CD4-positive, alpha-beta T cell (primary cell): ENCODE measurements around the gene NUP50. TPM values are rescaled to one million over a fixed set of nuclear protein-coding genes. Genes with fewer than 3 reads are reported as not detected.

Experiments
- ATAC-seq: fragments of 200-7000 bp; cut with Tn5 transposase; one replicate; pipeline ENCODE4 v1.10.0; 2022; ENCODE audit warnings: mild to moderate bottlenecking; ENCODE audit not compliant: poor library complexity
- CTCF ChIA-PET: fragments of 350-600 bp; sonication (Branson Sonifier 250); formaldehyde crosslinking; loops from one replicate; lab custom pipeline; 2021; ENCODE audit warnings: antibody characterized with exemption, inconsistent platforms; lab: Charles Lee
- POLR2A ChIA-PET: fragments of 350-600 bp; sonication (Branson Sonifier 250); formaldehyde crosslinking; loops from one replicate; lab custom pipeline; 2021; ENCODE audit warnings: antibody characterized with exemption, inconsistent platforms; lab: Charles Lee
- DNase-seq, 14 experiments: peaks; one replicate each; pipeline ENCODE4 v3.0.0-alpha.2; 2013 to 2020; ENCODE audit warnings: mixed read lengths in 2 of 14
- H3K27ac ChIP-seq, 2 donors: one replicate each; pipeline versions ENCODE4 v1.5.1 to v1.7.0; 2013; ENCODE audit warnings: low read length in 2 of 2, low read depth in 1 of 2, mild to moderate bottlenecking in 1 of 2
- H3K27me3 ChIP-seq, 2 experiments: 1 replicate in 1 of 2; 2 replicates in 1 of 2; pipeline versions ENCODE4 v1.6.1 to v1.7.0; 2013; ENCODE audit warnings: low read length in 2 of 2, control low read depth in 1 of 2, mild to moderate bottlenecking in 1 of 2, moderate library complexity in 1 of 2; ENCODE audit not compliant: insufficient read depth in 2 of 2, control insufficient read depth in 1 of 2
- H3K36me3 ChIP-seq: one replicate; pipeline ENCODE4 v1.6.1; 2013; ENCODE audit warnings: low read length, control low read depth; ENCODE audit not compliant: insufficient read depth
- H3K4me1 ChIP-seq: one replicate; pipeline ENCODE4 v1.6.1; 2013; ENCODE audit warnings: low read length, control low read depth; ENCODE audit not compliant: insufficient read depth
- H3K4me3 ChIP-seq: one replicate; pipeline ENCODE4 v1.5.1; 2013; ENCODE audit warnings: mild to moderate bottlenecking, low read length, moderate library complexity
- H3K9me3 ChIP-seq, 2 experiments: 1 replicate in 1 of 2; 2 replicates in 1 of 2; pipeline versions ENCODE4 v1.6.1 to v1.7.0; 2013; ENCODE audit warnings: low read length in 2 of 2, mild to moderate bottlenecking in 2 of 2, control low read depth in 1 of 2, moderate library complexity in 1 of 2; ENCODE audit not compliant: control insufficient read depth in 1 of 2, insufficient read depth in 1 of 2
- H3K27ac Mint-ChIP-seq: one replicate; pipeline ENCODE4 v1.8.0; 2020; ENCODE audit warnings: mixed read lengths
- H3K27me3 Mint-ChIP-seq: one replicate; pipeline ENCODE4 v1.8.0; 2021; ENCODE audit warnings: mixed read lengths
- H3K36me3 Mint-ChIP-seq: one replicate; pipeline ENCODE4 v1.8.0; 2021; ENCODE audit warnings: low read depth, mixed read lengths
- H3K4me1 Mint-ChIP-seq: one replicate; pipeline ENCODE4 v1.8.0; 2021; ENCODE audit warnings: low read depth, mixed read lengths
- H3K4me3 Mint-ChIP-seq: one replicate; pipeline ENCODE4 v1.8.0; 2020; ENCODE audit warnings: mild to moderate bottlenecking, mixed read lengths
- H3K9me3 Mint-ChIP-seq: one replicate; pipeline ENCODE4 v1.8.0; 2020; ENCODE audit warnings: mixed read lengths
- CTCF ChIP-seq: fragments of 200-600 bp; IDR thresholded peaks from one replicate; pipeline ENCODE4 v1.8.0; 2022; ENCODE audit warnings: antibody characterized with exemption, mild to moderate bottlenecking
- intact Hi-C, 2 experiments: fragments of 100-400 bp; cut with DNase I in 1 of 2; cut with micrococcal nuclease in 1 of 2; formaldehyde crosslinking; loops; one replicate each; pipeline versions ENCODE4 v1.15.1 to v1.9.0; 2023 to 2025; cut with DNase I, micrococcal nuclease
- total RNA-seq, 174 experiments: library from RNA in 2 of 174; stranded (reverse) in 2 of 174; gene quantifications; one replicate each; pipeline ENCODE4 v1.2.3 and lab custom pipeline; 2021 to 2026

The NUP50 gene
- total RNA-seq, 2 experiments from 2014 or later = 141 TPM

GRCh38 chr22:45129703-45130524 lies 33.8 kb upstream of the NUP50 start:
- Mint-ChIP-seq H3K27ac (peak overlapping the region; percentile 58), H3K4me1 (peaks cover 23% of the 10 kb centered on the region), H3K36me3 (peaks cover 27% of the 10 kb centered on the region), H3K4me3 (peak overlapping the region; percentile 7), H3K27me3 (no peaks in the 10 kb centered on the region), H3K9me3 (peaks cover 7% of the 10 kb centered on the region)
- TF ChIP-seq CTCF = no peak
- Histone ChIP-seq H3K4me3 (peak overlapping the region; percentile 24), H3K36me3 (peaks cover 14% of the 10 kb centered on the region), H3K9me3 (peaks cover 5 to 12% of the 10 kb centered on the region in 2 experiments), H3K27ac (peak overlapping the region in 1 of 2 donors; percentile 36), H3K27me3 (no peaks in the 10 kb centered on the region), H3K4me1 (peaks cover 12% of the 10 kb centered on the region)
- DNase-seq = peak in 3 of 14 experiments; percentile 17 to 53 (median 30)
- intact Hi-C loops = no loop called here
- ChIA-PET CTCF (interaction anchor here (1.2 kb wide), 1 partner anchor 8 kb away, joined by 3 read pairs; no protein-coding TSS in a partner anchor), POLR2A (interaction anchor here (0.8 to 1.5 kb wide), 2 partner anchors 34 to 43 kb away, joined by 3 to 8 read pairs; partner anchors contain the start of gene NUP50)
- peak; percentile 43 for ATAC-seq

DNA sequence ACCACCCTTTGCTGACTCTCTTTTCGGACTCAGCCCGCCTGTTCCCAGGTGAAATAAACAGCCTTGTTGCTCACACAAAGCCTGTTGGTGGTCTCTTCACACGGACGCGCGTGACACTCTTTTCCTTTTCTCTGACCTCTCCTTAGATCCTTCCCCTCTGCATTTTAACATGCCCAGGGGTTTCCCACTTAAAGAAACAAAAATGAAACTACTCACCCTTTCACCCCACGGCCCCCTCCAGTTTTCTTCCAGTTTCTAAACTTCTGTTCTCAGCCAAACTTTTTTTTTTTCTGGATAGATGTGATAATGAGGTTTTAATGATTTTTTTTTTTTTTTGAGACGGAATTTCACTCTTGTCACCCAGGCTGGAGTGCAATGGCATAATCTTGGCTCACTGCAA lies 32.8 kb upstream of the NUP50 start:
- ATAC-seq (no peak), DNase-seq (peak in 1 of 14 experiments; percentile 9)
- Histone ChIP-seq H3K27ac (no peak overlapping the region), H3K4me1 (peaks cover 12% of the 10 kb centered on the region), H3K27me3 (no peaks in the 10 kb centered on the region), H3K4me3 (no peak overlapping the region), H3K36me3 (peaks cover 17% of the 10 kb centered on the region), H3K9me3 (peaks cover 5 to 13% of the 10 kb centered on the region in 2 experiments)
- no peak for TF ChIP-seq CTCF
- POLR2A ChIA-PET = no interaction called here
- H3K36me3 Mint-ChIP-seq = peaks cover 34% of the 10 kb centered on the region
- peaks cover 9% of the 10 kb centered on the region for H3K9me3 Mint-ChIP-seq
- intact Hi-C loops = no loop called here
- no peaks in the 10 kb centered on the region for H3K27me3 Mint-ChIP-seq
- peaks cover 23% of the 10 kb centered on the region for H3K4me1 Mint-ChIP-seq
- CTCF ChIA-PET = no interaction called here
- no peak overlapping the region for H3K27ac Mint-ChIP-seq
- H3K4me3 Mint-ChIP-seq = no peak overlapping the region

DNA sequence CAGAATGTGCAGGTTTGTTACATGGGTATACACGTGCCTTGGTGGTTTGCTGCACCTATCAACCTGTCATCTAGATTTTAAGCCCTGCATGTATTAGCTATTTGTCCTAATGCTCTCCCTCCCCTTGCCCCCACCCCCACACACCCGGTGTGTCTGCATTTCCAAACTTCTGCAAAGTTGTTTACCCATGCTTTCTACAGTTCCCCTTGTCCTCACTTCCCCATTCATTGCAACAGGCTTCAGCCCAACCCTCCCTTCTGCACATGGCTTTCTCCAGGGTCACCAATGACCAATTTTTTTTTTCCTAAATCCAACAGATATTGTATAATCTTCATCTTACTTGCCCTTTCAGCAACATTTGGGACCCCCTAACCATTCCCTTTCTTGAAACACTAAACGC lies 32.0 kb upstream of the NUP50 start:
- Histone ChIP-seq H3K9me3 (peaks cover 5 to 13% of the 10 kb centered on the region in 2 experiments), H3K27me3 (no peaks in the 10 kb centered on the region), H3K4me1 (peaks cover 12% of the 10 kb centered on the region), H3K36me3 (peaks cover 17% of the 10 kb centered on the region), H3K27ac (no peak overlapping the region), H3K4me3 (no peak overlapping the region)
- intact Hi-C loops = no loop called here
- ChIA-PET POLR2A (no interaction called here), CTCF (interaction anchor here (0.7 kb wide), 1 partner anchor 635 kb away, joined by 3 read pairs; no protein-coding TSS in a partner anchor)
- no peak for TF ChIP-seq CTCF
- H3K27me3 Mint-ChIP-seq = no peaks in the 10 kb centered on the region
- DNase-seq (peak in 3 of 14 experiments; percentile 13 to 32 (median 21)), ATAC-seq (no peak)
- peaks cover 34% of the 10 kb centered on the region for H3K36me3 Mint-ChIP-seq
- peaks cover 9% of the 10 kb centered on the region for H3K9me3 Mint-ChIP-seq
- peaks cover 23% of the 10 kb centered on the region for H3K4me1 Mint-ChIP-seq
- H3K4me3 Mint-ChIP-seq = no peak overlapping the region
- H3K27ac Mint-ChIP-seq = no peak overlapping the region
